ENCODE data around the gene ISL2.

- TF ChIP-seq YY1 (IDR thresholded peaks at IDR 0.05; ENCODE audit: insufficient read depth, insufficient read length) (no peak), ZNF274 (IDR thresholded peaks at IDR 0.05; ENCODE audit: low read depth, low read length) (no peak)
Observed at GRCh38 chr15:76340198-76340802, 3.7 kb downstream of the ISL2 start.
